ENCODE data around the gene ZNF430. TPM values are rescaled to one million over a fixed set of nuclear protein-coding genes. Genes with fewer than 3 reads are reported as not detected.

Gene ZNF430
- total and polyA plus RNA-seq, 9 of the 15 experiments (the other 6 are each of a cell fraction or from before 2014, with no cell fraction given): 4.7 to 15.4 (median 9.4) TPM

DNA sequence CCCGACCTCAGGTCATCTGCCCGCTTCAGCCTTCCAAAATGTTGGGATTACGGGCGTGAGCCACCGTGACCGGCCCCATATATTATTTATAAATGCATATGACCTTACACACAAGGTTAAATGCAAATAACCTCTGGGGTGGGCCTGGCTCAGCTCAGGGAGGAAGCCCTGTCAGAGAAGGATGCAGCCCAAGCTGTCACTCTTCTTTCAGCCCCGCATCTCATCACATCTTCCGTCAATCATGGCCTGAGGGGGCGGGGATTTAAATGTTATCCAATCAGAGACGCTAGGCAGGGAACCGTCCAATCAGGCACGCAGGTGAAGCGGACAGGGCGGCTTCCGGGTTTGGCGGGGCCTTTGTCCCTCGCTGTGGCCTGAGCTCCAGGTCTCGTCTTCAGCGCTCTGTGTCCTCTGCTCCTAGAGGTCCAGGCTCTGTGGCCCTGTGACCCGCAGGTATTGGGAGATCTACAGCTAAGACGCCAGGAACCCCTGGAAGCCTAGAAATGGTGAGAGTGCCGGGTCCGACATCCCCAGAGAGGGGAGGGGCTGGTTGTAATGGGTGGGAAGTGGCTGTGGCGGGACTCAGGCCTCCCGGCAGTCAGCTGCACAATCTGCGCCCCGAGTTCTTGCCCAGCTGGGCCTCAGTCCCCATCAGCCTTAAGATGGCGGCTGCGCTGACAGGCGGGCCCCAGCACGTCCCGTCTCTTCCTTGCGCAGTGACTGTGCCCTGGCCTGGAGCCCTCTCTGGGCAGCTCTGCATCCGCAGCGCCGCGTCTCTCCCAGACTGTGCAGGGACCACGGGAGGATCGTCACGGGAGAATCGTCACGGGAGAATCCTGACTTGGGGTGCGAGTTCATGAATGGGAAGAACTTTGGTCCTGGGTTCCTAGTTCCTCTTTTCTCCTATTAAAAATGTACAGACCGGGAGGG, at the start of gene ZNF430 (continued):
- no peak for TF ChIP-seq MCM2 (IDR thresholded peaks at IDR 0.05; ENCODE audit: low read depth)
- TF ChIP-seq, protein P1, sequence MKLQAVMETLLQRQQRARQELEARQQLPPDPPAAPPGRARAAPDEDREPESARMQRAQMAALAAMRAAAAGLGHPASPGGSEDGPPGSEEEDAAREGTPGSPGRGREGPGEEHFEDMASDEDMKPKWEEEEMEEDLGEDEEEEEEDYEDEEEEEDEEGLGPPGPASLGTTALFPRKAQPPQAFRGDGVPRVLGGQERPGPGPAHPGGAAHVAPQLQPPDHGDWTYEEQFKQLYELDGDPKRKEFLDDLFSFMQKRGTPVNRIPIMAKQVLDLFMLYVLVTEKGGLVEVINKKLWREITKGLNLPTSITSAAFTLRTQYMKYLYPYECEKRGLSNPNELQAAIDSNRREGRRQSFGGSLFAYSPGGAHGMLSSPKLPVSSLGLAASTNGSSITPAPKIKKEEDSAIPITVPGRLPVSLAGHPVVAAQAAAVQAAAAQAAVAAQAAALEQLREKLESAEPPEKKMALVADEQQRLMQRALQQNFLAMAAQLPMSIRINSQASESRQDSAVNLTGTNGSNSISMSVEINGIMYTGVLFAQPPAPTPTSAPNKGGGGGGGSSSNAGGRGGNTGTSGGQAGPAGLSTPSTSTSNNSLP (IDR thresholded peaks at IDR 0.05; ENCODE audit: borderline replicate concordance, low read depth, low read length): 0 out of 2 replicates have a peak, but pooled peaks have one; percentile 37
- TF ChIP-seq YY1 (IDR thresholded peaks at IDR 0.05; ENCODE audit: borderline replicate concordance in 1 of 3, control insufficient read depth in 1 of 3, extremely low read depth in 1 of 3, insufficient read depth in 3 of 3, insufficient read length in 1 of 3, insufficient replicate concordance in 2 of 3, low read depth in 1 of 3, low read length in 2 of 3): peak; percentile 60 to 94 (median 86)
- peak; percentile 87 for TF ChIP-seq SAP30 (IDR thresholded peaks at IDR 0.05; ENCODE audit: borderline replicate concordance, insufficient read depth, low read depth, low read length, poor library complexity, severe bottlenecking)
- TF ChIP-seq HMG20B (CRISPR knock-in tag; IDR thresholded peaks at IDR 0.05): no peak
- TF ChIP-seq, protein P2, sequence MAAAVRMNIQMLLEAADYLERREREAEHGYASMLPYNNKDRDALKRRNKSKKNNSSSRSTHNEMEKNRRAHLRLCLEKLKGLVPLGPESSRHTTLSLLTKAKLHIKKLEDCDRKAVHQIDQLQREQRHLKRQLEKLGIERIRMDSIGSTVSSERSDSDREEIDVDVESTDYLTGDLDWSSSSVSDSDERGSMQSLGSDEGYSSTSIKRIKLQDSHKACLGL (CRISPR knock-in tag; IDR thresholded peaks at IDR 0.05; ENCODE audit: borderline replicate concordance, poor library complexity, severe bottlenecking): no peak
- TF ChIP-seq ZSCAN29 (IDR thresholded peaks at IDR 0.05): no peak
- no peak for TF ChIP-seq YBX1 (IDR thresholded peaks at IDR 0.05)
- 0 out of 2 replicates have a peak, but pooled peaks have one; percentile 27 for TF ChIP-seq ERF (CRISPR knock-in tag; IDR thresholded peaks at IDR 0.05)
- no peak for TF ChIP-seq ZNF695 (CRISPR knock-in tag; IDR thresholded peaks at IDR 0.05)
- TF ChIP-seq MAFF (IDR thresholded peaks at IDR 0.05; ENCODE audit: low read length): no peak
- TF ChIP-seq KLF1 (tag; IDR thresholded peaks at IDR 0.05): no peak
- TF ChIP-seq, protein P3, sequence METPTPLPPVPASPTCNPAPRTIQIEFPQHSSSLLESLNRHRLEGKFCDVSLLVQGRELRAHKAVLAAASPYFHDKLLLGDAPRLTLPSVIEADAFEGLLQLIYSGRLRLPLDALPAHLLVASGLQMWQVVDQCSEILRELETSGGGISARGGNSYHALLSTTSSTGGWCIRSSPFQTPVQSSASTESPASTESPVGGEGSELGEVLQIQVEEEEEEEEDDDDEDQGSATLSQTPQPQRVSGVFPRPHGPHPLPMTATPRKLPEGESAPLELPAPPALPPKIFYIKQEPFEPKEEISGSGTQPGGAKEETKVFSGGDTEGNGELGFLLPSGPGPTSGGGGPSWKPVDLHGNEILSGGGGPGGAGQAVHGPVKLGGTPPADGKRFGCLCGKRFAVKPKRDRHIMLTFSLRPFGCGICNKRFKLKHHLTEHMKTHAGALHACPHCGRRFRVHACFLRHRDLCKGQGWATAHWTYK (CRISPR knock-in tag; IDR thresholded peaks at IDR 0.05): 0 out of 2 replicates have a peak, but pooled peaks have one; percentile 31
- no peak for TF ChIP-seq ZNF232 (CRISPR knock-in tag; IDR thresholded peaks at IDR 0.05)
- peak; percentile 70 for TF ChIP-seq CHD2 (IDR thresholded peaks at IDR 0.05; ENCODE audit: low read depth, low read length)
- TF ChIP-seq SP2 (IDR thresholded peaks at IDR 0.05; ENCODE audit: extremely low read depth, low read depth, low read length, poor library complexity, severe bottlenecking): peak; percentile 70
- TF ChIP-seq ARID4B (CRISPR knock-in tag; IDR thresholded peaks at IDR 0.05): peak; percentile 49; the same call in 1 of the 2 replicates
- TF ChIP-seq ZNF133 (CRISPR knock-in tag; IDR thresholded peaks at IDR 0.05): 0 out of 2 replicates have a peak, but pooled peaks have one; percentile 15

Measured in K562 (cell line).